Suprapubic skin (tissue), 4 donors: Measurements from ENCODE around the gene UCK2. TPM values are rescaled to one million over a fixed set of nuclear protein-coding genes. Genes with fewer than 3 reads are reported as not detected.

ENCODE experiments used
- DNase-seq, 2 donors: peaks; one replicate each; pipeline ENCODE4 v3.0.0-alpha.2; 2019; ENCODE audit warnings: low spot score in 2 of 2
- H3K27ac ChIP-seq: fragments of 200-600 bp; sonication (generic); one replicate; pipeline ENCODE4 v1.5.1; 2019
- H3K27me3 ChIP-seq: fragments of 200-600 bp; sonication (generic); one replicate; pipeline ENCODE4 v1.5.1; 2019
- H3K36me3 ChIP-seq: fragments of 200-600 bp; sonication (generic); one replicate; pipeline ENCODE4 v1.5.1; 2019
- H3K4me1 ChIP-seq: fragments of 200-600 bp; sonication (generic); one replicate; pipeline ENCODE4 v1.5.1; 2019
- H3K4me3 ChIP-seq: fragments of 200-600 bp; sonication (generic); one replicate; pipeline ENCODE4 v1.5.1; 2019; ENCODE audit warnings: mild to moderate bottlenecking
- H3K9me3 ChIP-seq: fragments of 200-600 bp; sonication (generic); one replicate; pipeline ENCODE4 v1.5.1; 2019
- EP300 ChIP-seq: sonication (generic); formaldehyde crosslinking; IDR thresholded peaks from one replicate; pipeline ENCODE4 v1.6.1; 2017; ENCODE audit warnings: antibody characterized with exemption
- POLR2A ChIP-seq, 2 donors: fragments of 450-650 bp; IDR thresholded peaks; one replicate each; pipeline ENCODE4 v1.6.1; 2017; ENCODE audit warnings: antibody characterized with exemption in 2 of 2, mild to moderate bottlenecking in 2 of 2, moderate library complexity in 2 of 2
- POLR2AphosphoS5 ChIP-seq, 3 donors: sonication (generic); formaldehyde crosslinking; IDR thresholded peaks; one replicate each; pipeline ENCODE4 v1.6.1; 2017; ENCODE audit warnings: antibody characterized with exemption in 3 of 3
- WGBS: methylation state at CpG from one replicate; pipeline ENCODE4 v1.1.5; 2018; 5-methylcytosine and 5-hydroxymethylcytosine counted together
- total RNA-seq, 4 donors: library from RNA; depleted of rRNA; stranded (reverse); fragments of >200 nt; gene quantifications; one replicate each; pipeline ENCODE4 v1.1.0, GENCODE V29; 2016
- TF ChIP-seq, protein P1 (sequence below), 2 donors: fragments of 200-600 bp in 1 of 2; fragments of 450-650 bp in 1 of 2; sonication (generic) in 1 of 2; IDR thresholded peaks; one replicate each; pipeline ENCODE4 v1.5.1; 2016 to 2019; ENCODE audit warnings: antibody characterized with exemption in 2 of 2, mild to moderate bottlenecking in 1 of 2, moderate library complexity in 1 of 2

UCK2 gene
- total RNA-seq, 4 donors from 2014 or later = 44.8 to 51.5 (median 45.4) TPM

GRCh38 chr1:165880993-165881392 is 53.6 kb downstream of the UCK2 start:
- TF ChIP-seq POLR2AphosphoS5 (IDR thresholded peaks at IDR 0.05) = no peak
- TF ChIP-seq, protein P1, sequence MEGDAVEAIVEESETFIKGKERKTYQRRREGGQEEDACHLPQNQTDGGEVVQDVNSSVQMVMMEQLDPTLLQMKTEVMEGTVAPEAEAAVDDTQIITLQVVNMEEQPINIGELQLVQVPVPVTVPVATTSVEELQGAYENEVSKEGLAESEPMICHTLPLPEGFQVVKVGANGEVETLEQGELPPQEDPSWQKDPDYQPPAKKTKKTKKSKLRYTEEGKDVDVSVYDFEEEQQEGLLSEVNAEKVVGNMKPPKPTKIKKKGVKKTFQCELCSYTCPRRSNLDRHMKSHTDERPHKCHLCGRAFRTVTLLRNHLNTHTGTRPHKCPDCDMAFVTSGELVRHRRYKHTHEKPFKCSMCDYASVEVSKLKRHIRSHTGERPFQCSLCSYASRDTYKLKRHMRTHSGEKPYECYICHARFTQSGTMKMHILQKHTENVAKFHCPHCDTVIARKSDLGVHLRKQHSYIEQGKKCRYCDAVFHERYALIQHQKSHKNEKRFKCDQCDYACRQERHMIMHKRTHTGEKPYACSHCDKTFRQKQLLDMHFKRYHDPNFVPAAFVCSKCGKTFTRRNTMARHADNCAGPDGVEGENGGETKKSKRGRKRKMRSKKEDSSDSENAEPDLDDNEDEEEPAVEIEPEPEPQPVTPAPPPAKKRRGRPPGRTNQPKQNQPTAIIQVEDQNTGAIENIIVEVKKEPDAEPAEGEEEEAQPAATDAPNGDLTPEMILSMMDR (IDR thresholded peaks at IDR 0.05) = no peak
- no peak for TF ChIP-seq EP300
- TF ChIP-seq POLR2A (IDR thresholded peaks at IDR 0.05) = no peak
- Histone ChIP-seq H3K4me1 (no peaks in the 10 kb centered on the region), H3K4me3 (no peak overlapping the region), H3K9me3 (no peaks in the 10 kb centered on the region), H3K27ac (no peak overlapping the region), H3K36me3 (no peaks in the 10 kb centered on the region), H3K27me3 (no peaks in the 10 kb centered on the region)
- DNase-seq = no peak
- 94% methylated on average over 5 of the region's 5 CpGs for WGBS

DNA sequence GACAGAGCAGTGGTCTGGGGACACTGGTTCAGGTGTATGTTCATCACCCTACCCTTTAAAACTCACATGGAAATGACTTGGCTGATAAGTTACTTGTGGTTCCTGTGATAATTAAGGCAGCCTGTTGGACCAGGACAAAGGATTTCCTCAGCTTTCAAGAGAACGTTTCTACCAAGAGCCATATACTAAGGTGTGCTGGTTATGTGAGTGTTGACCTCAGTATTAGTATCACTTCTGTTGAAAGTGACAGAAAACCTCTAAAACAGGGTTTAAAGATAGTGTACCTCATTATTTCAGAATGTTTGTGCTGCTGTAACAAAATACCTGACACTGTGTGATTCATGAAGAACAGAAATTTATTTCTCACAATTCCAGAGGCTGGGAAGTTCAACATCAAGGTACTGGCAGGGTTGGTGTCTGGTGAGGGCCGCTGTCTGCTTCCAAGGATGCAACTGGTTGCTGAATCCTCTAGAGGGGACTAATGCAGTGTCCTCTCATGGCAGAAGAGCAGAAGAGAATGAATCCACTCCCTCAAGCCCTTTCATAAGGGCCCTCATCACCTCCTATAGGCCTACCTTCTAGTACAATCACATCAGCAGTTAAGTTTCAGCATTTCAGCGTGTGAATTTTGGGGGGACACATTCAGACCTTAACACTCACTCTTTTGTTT is 54.9 kb downstream of the UCK2 start:
- TF ChIP-seq, protein P1 (IDR thresholded peaks at IDR 0.05) = no peak
- TF ChIP-seq POLR2A (IDR thresholded peaks at IDR 0.05) (no peak), EP300 (no peak), POLR2AphosphoS5 (IDR thresholded peaks at IDR 0.05) (no peak)
- H3K4me1 ChIP-seq = peaks cover 6% of the 10 kb centered on the region
- DNase-seq = no peak
- H3K36me3 ChIP-seq = no peaks in the 10 kb centered on the region
- no peak overlapping the region for H3K4me3 ChIP-seq
- 81% methylated on average over 3 of the region's 3 CpGs for WGBS
- H3K27ac ChIP-seq = no peak overlapping the region
- no peaks in the 10 kb centered on the region for H3K27me3 ChIP-seq
- H3K9me3 ChIP-seq = no peaks in the 10 kb centered on the region

- DNase-seq = no peak
- no peaks in the 10 kb centered on the region for H3K36me3 ChIP-seq
- H3K4me3 ChIP-seq = no peak overlapping the region
- peaks cover 6% of the 10 kb centered on the region for H3K4me1 ChIP-seq
- H3K27me3 ChIP-seq = no peaks in the 10 kb centered on the region
- WGBS = 82% methylated on average over 5 of the region's 5 CpGs
- H3K9me3 ChIP-seq = no peaks in the 10 kb centered on the region
- TF ChIP-seq, protein P1 (IDR thresholded peaks at IDR 0.05) = no peak
- TF ChIP-seq POLR2AphosphoS5 (IDR thresholded peaks at IDR 0.05) = no peak
- TF ChIP-seq EP300 = no peak
- no peak for TF ChIP-seq POLR2A (IDR thresholded peaks at IDR 0.05)
- H3K27ac ChIP-seq = no peak overlapping the region
Measured at GRCh38 chr1:165883056-165883455, 55.6 kb downstream of the UCK2 start.

GRCh38 chr1:165884009-165884689 is 56.7 kb downstream of the UCK2 start:
- no peaks in the 10 kb centered on the region for H3K27me3 ChIP-seq
- WGBS = 70% methylated on average over 8 of the region's 9 CpGs
- no peaks in the 10 kb centered on the region for H3K36me3 ChIP-seq
- H3K4me1 ChIP-seq = peaks cover 14% of the 10 kb centered on the region
- H3K4me3 ChIP-seq = no peak overlapping the region
- no peaks in the 10 kb centered on the region for H3K9me3 ChIP-seq
- H3K27ac ChIP-seq = peak overlapping the region; percentile 25
- no peak for DNase-seq
- no peak for TF ChIP-seq POLR2AphosphoS5 (IDR thresholded peaks at IDR 0.05)
- TF ChIP-seq, protein P1 (IDR thresholded peaks at IDR 0.05) = no peak
- no peak for TF ChIP-seq POLR2A (IDR thresholded peaks at IDR 0.05)

GRCh38 chr1:165884690-165885304 is 57.4 kb downstream of the UCK2 start:
- peak overlapping the region; percentile 25 for H3K27ac ChIP-seq
- TF ChIP-seq POLR2AphosphoS5 (IDR thresholded peaks at IDR 0.05) (no peak), POLR2A (IDR thresholded peaks at IDR 0.05) (no peak), EP300 (no peak)
- TF ChIP-seq, protein P1 (IDR thresholded peaks at IDR 0.05) = no peak
- 65% methylated on average over 5 of the region's 5 CpGs for WGBS
- H3K4me1 ChIP-seq = peaks cover 16% of the 10 kb centered on the region
- H3K36me3 ChIP-seq = no peaks in the 10 kb centered on the region
- no peak for DNase-seq
- H3K9me3 ChIP-seq = no peaks in the 10 kb centered on the region
- no peaks in the 10 kb centered on the region for H3K27me3 ChIP-seq
- H3K4me3 ChIP-seq = no peak overlapping the region
